Measurements from ENCODE around the gene STRN4.
"Not testable (repeated sequence)": the region's sequence is repeated elsewhere in the genome, so short reads cannot be mapped to it uniquely, and the experiment has no call there.

Gene STRN4, protein sequence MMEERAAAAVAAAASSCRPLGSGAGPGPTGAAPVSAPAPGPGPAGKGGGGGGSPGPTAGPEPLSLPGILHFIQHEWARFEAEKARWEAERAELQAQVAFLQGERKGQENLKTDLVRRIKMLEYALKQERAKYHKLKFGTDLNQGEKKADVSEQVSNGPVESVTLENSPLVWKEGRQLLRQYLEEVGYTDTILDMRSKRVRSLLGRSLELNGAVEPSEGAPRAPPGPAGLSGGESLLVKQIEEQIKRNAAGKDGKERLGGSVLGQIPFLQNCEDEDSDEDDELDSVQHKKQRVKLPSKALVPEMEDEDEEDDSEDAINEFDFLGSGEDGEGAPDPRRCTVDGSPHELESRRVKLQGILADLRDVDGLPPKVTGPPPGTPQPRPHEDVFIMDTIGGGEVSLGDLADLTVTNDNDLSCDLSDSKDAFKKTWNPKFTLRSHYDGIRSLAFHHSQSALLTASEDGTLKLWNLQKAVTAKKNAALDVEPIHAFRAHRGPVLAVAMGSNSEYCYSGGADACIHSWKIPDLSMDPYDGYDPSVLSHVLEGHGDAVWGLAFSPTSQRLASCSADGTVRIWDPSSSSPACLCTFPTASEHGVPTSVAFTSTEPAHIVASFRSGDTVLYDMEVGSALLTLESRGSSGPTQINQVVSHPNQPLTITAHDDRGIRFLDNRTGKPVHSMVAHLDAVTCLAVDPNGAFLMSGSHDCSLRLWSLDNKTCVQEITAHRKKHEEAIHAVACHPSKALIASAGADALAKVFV

DNA sequence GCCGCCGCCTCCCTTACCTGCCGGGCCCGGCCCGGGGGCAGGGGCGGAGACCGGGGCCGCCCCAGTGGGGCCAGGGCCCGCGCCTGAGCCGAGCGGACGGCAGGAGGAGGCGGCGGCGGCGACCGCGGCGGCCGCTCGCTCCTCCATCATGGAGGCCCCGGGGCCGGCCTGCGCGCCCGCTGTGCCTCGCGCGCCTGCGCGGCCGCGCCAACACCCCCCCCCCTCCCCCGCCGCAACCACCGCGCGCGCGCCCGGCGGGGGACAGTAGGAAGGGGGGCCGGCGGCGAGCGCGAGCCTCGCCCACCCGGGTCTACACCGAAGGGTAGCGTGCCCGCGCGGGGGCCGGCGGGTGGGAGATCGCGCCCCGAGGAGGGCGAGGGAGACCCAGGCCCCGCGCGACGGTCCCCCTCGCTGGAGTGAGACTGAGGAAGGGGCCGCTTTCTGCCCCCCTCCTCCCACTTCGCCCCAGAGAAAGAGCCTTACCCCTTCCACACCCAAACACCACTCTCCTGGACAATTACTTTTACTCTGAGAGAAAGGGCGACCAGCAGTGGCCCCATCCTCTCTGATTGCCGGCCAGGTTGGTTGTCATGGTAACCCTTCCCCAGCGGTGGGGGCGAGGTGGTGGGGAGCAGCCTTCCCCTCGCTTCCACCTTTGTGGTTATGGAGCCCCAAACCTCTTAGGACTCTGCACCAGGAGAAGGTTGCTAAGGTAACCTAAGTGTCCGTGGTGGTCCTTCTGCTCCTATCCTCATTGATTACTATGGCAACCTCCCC, at the start of gene STRN4:
Gene STRN4 (minus strand): TSS at position 170 of the 777 bp plus-strand sequence. CDS start 20 bp downstream, at position 150.
- peak in 1 of 2 donors; percentile 38 for DNase-seq (ENCODE audit: low read depth in 2 of 2)

DNA sequence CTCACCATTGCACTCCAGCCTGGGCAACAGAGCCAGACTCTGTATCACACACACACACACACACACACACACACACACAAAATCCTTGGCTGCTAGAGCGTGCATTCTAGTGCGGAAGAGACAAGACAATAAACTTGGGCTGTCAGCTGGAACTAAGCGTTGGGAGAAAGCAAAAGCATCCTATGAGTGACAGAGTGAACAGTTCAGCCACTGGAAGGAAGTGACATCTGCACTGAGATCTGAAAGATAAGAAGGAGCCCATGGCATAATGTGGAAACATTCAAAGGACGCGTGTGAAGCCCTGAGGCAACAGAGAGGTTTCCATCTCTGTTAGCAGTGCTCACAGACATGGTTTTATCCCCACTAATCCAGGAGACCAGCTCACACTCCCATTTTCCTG, 45.7 kb upstream of the STRN4 start:
- no peak for DNase-seq (ENCODE audit: low read depth in 2 of 2)

DNA sequence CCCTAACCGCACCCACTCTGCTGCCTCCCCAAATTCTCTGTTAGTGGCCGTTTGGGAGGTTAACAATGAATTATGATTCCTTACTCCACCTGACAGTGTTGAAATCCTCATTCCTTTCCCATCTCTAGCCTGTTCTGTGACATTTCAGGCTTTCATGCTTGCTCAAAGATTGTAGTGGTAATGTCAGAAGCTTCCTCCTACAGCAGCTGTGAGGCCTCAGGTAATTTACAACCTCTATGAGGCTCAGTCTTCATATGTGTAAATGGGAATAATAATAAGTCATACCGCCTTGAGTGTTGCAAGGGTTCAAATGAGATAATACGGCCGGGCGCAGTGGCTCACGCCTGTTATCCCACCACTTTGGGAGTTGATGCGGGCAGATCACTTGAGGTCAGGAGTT, 43.1 kb upstream of the STRN4 start:
- no peak for DNase-seq (ENCODE audit: low read depth in 2 of 2)

DNA sequence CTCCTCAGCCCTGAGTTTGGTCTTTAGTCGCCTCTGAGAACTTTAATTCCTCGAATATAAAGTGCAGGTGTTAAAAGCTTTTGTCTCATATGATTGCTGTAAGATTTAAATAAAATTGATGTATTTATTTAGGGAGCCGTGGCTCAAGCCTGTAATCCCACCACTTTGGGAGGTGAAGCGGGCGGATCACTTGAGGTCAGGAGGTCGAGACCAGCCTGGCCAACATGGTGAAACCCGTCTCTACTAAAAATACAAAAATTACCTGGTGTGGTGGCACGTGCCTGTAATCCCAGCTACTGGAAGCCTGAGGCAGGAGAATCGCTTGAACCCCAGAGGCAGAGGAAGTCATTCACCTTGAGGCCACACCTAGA, 42.7 kb upstream of the STRN4 start:
- DNase-seq (ENCODE audit: low read depth in 2 of 2), result no peak

DNA sequence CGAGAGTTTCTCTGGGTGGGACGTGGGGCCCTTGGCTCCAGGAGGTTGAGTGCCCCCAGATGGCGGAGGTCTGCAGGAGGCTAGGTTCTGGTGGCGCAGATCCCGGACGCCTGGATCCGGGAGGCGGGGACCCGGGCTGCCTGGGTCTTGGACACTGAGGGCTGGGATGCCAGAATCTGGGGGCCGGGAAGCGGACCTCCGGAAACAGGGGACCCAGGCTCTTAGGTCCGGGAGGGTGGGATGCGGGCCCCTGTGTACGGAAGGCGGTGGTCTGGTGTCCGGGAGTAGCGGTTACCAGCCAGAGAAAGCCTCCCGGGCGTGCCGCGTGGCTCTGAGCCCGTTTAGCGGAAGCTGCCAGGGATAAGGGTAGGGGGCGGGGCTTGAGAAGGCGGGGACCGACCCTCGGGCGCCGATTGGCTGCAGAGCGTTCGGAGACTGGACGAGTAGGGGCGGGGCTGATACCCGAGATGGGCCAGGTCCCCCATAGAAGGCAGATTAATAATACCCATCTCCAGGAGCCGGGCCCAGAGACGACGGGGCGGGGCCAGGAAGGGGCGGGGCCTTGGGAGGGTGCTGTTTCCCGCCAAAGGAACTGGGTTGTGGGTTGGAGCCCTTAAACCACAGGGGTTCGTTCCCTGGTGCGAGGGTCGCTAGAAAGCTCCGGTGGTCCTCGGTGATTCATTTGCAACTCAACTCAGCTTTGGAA, 42.2 kb upstream of the STRN4 start, which contains the start of gene SLC1A5:
Gene SLC1A5 (minus strand): TSS at position 333 of the 706 bp plus-strand sequence. CDS start 629 bp downstream, outside the sequence.
- peak; percentile 98 for DNase-seq (ENCODE audit: low read depth in 2 of 2)

DNA sequence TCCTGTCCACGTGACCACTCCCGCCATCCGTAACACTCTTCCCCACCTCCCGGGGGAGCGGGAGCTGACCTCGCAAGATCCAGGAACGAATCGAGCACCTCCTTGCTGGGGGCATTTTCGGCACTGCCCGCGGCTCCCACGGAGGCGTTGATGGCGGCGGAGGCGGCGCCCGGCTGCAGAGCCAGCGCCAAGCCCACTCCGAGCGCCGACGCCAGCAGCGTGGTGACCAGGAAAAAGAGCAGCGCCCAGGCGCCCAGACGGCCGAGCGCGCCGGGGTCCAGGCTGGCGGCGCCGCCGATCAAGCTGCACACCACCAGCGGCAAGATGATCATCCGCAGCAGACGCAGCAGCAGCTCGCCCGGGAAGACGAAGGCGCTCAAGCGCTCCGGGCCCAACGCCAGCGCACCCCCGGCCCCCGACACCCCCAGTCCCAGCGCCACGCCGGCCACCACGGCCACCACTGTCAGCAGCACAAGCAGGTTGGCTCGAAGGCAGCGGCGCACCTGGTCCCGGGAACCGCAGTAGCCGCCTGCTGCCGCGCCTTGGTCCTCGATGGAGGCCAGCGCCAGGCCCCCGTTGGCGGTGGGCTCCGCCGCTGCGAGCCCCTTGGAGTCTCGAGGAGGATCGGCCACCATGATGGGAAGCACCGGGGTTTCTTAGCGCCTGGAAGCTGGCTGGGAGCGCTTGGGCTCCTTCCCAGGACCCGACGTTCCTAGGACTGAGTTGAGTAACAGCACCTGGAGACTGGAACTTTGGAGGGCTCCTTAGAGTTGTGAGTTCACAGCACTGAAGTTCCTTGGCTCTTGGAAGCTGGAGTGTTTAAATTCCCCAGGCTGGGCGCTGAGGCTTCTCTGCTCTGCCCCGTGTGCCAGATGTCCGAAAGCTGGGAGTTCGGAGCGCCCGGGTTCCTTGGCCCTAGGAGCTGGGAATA, 41.3 kb upstream of the STRN4 start:
- DNase-seq (ENCODE audit: low read depth in 2 of 2), result no peak

DNA sequence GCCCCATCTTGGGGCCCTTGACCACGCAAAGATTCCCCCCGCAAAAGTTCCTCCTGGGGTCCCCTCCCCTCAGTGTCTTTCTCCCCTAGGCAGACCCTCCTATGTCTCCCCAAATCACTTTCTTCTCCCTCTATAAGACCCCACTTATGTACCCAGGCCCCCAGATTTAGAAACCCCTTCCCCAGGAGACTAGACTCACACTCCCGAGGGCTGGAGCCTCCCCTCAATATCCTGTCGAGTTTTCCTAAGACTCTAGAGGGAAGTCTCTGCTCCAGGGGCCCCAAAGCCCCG, 40.7 kb upstream of the STRN4 start:
- no peak for DNase-seq (ENCODE audit: low read depth in 2 of 2)

DNA sequence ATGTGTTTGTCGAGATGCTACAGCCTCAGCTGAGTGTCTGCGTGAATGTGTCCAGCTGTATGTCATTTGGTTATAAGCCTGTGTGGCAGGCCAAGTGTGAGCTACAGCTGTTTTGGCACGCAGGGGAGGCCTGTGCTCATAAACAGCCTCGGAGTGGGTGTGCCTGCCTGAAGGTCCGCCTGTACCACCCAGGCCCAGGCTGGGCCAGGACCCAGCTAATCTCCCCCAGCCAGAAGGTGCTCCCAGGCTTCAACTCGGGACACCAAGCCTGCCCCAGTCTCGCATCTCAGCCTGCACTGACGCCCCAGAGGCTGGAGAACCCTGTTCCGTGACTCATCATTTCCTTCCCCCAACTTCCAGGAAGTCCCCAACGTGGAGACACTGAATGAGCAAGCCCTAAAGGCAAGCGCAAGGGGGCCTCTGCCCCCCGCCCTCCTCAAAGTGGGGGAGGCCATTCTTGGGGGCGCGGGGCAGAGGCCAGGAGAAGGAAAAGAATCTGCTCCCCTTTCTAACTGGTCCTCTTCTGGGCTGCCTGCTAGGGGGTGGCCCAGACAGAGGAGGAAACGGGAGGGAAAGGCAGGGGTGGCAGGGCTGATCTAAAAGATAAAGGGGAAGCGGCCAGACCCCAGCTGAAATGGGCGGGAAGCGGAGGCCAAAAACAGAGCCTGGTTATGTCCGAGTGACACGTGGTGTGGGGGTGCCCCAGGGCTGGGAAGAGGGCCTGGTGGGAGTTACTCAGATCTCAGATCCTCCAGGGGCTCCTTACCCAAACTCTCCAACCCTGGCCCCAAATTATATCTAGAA, 40.2 kb upstream of the STRN4 start:
- DNase-seq (ENCODE audit: low read depth in 2 of 2), result peak; percentile 72 to 86

DNA sequence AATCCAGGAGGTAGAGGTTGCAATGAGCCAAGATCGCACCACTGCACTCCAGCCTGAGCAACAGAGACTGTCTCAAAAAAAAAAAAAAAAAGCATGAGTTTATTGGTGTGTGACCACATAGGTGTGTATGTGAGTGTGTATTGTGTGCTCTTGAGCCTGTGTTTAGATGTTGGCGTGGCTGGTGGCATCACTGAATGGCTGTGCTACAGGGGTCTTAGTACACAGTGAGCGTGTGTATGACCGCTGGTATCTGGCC, 39.7 kb upstream of the STRN4 start:
- DNase-seq (ENCODE audit: low read depth in 2 of 2), result no peak

DNA sequence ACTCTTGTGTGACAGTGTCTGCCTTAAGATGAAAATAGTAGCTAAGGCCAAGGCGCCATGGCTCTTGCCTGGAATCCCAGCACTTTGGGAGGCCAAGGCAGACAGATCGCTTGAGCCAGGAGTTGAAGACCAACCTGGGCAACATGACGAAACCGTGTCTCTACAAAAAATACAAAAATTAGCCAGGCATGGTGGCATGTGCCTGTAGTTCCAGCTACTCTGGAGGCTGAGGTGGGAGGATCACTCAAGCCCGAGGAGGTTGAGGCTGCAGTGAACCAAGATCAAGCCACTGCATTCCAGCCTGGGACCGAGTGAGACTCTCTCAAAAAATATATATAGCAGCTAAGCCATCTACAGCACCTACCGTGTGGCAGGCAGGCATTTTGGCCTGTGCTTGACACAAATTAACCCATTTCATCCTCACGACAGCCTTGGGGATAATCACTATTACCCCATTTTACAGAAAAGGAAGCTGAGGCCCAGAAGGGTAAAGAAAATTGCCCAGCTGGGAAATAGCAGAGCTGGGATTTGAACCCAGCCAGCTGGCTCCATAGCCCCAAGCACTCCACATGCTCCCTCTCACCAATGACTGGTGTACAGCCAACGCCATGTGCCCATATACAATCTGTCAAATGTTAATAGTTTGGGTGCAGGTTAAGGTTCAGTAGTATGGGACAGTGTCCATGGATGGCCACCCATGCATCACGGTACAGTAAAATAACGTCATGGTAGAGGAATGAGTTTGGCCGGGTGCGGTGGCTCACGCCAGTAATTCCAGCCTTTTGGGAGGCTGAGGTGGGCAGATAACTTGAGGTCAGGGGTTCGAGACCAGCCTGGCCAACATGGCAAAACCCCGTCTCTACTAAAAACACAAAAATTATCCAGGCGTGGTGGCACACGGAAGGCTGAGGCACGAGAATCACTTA, 39.1 kb upstream of the STRN4 start:
- no peak for DNase-seq (ENCODE audit: low read depth in 2 of 2)

DNA sequence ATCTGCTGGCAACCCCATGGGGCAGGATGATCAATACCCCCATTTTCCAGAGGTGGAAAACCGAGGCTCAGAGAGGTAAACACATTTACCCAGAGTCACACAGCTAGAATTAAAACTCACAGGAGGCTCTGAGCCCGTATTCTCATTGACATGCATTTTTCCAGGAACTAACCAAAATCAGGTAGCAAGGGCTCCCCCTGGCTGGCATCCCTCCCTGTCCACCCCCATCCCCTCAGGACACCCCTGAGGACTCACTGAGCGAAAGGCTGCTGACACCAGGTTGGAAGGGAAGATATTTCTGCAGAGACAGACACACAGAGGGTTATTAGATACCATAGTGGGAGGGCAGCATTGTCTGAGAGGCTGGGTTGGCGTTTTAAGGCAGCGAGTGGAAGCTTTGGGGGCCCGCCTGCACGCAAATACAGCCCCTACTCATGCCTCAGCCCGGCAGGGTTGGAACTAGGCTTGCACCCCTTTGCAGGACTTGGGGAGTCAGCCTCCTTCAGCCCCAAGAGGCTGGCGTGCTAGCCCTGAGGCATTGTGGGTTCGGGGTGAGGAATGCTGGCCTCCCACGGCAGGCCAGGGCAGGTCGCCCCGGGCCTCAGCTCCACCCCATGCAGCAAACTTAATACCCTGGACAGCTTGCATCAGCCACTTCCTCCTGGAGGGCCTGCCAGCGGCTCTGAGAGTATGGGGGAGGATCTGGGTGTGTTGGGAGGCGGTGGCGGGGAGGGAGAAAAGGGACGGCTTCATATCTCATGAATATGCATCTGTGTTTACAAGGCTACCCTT, 38.2 kb upstream of the STRN4 start:
- DNase-seq (ENCODE audit: low read depth in 2 of 2), result peak; percentile 42 to 43

DNA sequence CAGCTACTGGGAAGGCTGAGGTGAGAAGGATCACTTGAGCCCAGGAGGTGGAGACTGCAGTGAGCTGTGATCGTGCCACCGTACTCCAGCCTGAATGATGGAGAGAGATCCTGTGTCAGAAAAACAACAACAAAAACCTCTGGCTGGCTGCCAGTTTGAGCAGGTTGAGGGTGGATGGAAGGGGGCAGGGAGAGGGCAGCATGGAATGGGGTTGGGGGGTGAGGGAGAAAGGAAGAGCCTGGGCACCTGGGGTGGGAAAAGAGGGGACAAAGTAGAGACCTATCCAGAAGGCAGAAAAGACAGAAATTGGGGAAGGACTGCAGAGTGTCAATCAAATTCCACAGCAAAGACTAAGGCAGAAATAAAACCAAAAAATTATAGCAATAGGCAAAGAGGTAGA, 37.4 kb upstream of the STRN4 start:
- DNase-seq (ENCODE audit: low read depth in 2 of 2), result no peak

DNA sequence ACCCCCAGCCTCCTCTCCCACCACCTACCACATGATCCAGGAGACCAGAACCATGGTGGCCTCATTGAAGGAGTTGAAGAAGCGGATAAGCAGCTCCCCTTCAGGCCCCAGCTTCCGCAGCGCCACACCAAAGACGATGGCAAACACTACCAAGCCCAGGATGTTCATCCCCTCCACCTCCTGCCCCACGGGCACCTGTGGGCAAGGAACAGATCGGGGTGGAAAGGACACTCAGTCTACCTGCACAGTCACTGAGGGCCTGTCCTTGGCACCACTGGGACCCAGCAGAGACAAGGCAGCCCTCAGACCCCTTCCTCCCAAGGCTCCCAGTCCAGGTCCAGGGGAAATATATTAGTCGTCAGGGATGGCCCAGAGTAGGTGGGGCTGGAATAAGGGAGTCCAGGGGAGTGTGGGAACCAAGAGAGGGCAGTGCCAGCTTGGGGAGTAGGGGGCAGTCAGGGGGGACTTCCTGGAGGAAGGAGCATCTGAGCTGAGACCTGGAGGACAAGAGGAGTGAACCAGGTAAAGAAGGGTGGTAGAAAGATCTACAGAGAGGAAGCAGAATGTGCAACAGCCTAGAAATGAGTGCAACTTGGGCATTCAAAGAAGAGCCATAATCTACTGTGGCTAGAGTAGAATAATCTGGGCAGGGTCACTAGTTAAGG, 36.2 kb upstream of the STRN4 start:
- no peak for DNase-seq (ENCODE audit: low read depth in 2 of 2)

DNA sequence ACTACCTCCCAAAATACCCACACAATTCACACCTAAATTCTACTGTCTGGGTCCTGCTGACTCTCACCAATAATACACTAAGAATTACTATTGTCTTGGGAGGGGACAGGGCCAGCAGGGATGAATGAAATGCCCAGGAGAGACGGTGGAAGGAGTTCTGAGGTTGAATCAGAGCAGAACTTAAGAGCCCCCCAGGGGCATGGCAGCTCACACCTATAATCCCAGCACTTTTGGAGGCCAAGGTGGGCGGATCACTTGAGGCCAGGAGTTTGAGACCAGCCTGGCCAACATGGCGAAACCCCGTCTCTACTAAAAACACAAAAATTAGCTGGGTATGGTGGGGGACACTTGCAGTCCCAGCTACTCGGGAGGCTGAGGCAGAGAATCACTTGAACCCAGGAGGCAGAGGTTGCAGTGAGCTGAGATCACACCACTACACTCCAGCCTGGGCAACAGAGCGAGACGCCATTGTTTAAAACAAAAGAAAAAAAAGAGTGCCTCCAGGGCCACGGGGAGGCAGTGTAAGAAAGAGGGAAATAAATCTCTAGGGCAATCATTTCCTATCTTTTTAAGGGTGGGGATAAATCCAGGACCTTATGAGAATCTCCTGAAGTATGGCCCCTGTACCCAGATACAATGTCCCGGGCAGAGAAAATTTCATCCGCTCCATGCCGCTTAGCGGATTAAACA, 31.9 kb upstream of the STRN4 start:
- not testable (repeated sequence) for DNase-seq (ENCODE audit: low read depth in 2 of 2)

DNA sequence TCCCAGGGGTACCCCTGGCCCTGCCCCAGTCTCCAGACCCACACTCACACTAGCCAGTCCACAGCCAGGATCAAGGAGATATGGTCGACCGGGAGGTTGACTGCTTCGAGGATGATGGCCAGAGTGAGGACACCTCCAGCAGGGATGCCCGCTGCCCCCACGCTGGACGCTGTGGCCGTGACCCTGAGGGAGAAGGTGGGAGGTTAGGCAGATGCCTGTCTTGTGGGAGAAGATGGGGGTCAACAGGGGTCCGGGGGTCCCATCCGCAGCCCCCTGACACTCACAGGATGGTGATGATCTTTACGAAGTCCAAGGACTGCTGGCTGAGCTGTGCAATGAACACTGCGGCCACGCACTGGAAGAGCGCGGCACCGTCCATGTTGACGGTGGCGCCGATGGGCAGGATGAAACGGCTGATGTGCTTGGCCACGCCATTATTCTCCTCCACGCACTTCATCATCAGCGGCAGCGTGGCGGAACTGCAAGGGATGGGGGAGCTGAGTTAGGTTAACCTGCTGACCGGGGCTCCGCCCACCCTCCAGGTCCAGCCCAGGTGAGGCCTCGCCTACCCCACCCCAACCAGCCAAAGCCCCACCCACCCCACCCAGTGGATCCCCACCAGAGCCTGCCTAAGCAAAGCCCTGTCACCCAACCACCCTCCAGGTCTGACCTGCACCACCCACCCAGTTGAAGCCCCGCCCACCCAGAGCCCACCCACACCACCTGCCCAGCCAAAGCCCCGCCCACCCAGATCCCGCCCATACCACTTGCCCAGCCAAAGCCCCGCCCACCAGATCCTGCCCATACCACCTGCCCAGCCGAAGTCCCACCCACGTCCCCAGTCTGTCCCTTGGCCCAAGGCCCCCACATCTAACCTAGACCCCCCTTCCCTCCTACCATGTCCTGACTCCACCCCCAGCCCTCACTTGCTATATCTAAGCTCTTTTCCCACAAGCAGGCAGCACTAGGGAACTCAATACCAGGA, 31.0 kb upstream of the STRN4 start:
- DNase-seq (ENCODE audit: low read depth in 2 of 2), result no peak
